ENCODE data around the gene RTN4. TPM values are rescaled to one million over a fixed set of nuclear protein-coding genes. Genes with fewer than 3 reads are reported as not detected.

The RTN4 gene
- total and polyA plus RNA-seq, 2 of the 4 experiments (the other 2 are of a cell fraction), result 77.8 to 588 TPM

DNA sequence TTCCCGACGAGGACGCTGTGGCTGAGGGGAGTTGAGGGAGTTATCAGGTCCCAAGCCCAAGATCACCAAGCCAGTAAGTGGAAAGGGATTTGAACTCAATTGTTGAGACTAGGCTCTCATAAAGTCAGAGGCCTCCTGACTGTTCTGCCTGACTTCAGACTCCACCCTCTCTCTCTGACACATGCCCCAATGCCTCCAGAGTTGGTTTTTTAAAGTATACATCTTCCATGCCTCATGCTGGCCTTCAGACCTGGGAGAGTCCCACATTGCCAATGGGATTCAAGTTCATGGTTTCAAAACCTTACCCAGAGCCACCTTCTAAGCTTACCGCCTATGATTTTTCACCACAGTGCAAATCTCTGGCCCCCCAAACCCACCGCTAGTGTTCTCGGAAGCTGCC lies 100.8 kb downstream of the RTN4 start:
- CTCF ChIA-PET, result no interaction called here
- H3K4ac ChIP-seq (ENCODE audit: low read depth, low read length), result peak overlapping the region; percentile 86
- H3K36me3 ChIP-seq (ENCODE audit: control insufficient read depth, insufficient read depth, low read length), result no peaks in the 10 kb centered on the region
- H3K9me1 ChIP-seq (ENCODE audit: insufficient read depth, low read length), result peaks cover 36% of the 10 kb centered on the region
- H3K4me3 ChIP-seq (ENCODE audit: insufficient read depth, low read depth, low read length), result no peak overlapping the region
- H4K91ac ChIP-seq (ENCODE audit: insufficient read depth, low read depth, low read length), result peak overlapping the region; percentile 66
- H4K5ac ChIP-seq (ENCODE audit: low read depth, low read length), result no peak overlapping the region; the same call in 1 of the 2 replicates
- peak overlapping the region; percentile 90 for H2BK20ac ChIP-seq (ENCODE audit: low read depth, low read length)
- no peak overlapping the region for H3K56ac ChIP-seq (ENCODE audit: extremely low read depth, insufficient read depth, low read length)
- in situ Hi-C loops (cut with MboI; ENCODE audit: low sequenced_read_pairs), result no loop called here
- POLR2A ChIA-PET (ENCODE audit: unreplicated experiment), result no interaction called here
- peak overlapping the region; percentile 9; the same call in 1 of the 2 replicates for H3K9ac ChIP-seq (ENCODE audit: low read depth, low read length)
- H2AK9ac ChIP-seq (replicated peaks; ENCODE audit: low read depth, low read length, poor library complexity), result peak overlapping the region; percentile 78
- H3K27ac ChIP-seq (ENCODE audit: insufficient read depth, low read length), result no peak overlapping the region
- peak overlapping the region in 1 of 2 experiments; percentile 64; a peak in 1 of 4 replicates for H4K8ac ChIP-seq (ENCODE audit: low read depth in 2 of 2, low read length in 2 of 2)
- no peak overlapping the region for H3K23ac ChIP-seq (ENCODE audit: low read depth, low read length)
- no peaks in the 10 kb centered on the region for H3K9me3 ChIP-seq (ENCODE audit: control insufficient read depth, insufficient read depth, low read length)
- peak overlapping the region; percentile 82; the same call in 2 of the 3 replicates for H2BK15ac ChIP-seq (ENCODE audit: low read depth, low read length)
- peak overlapping the region; percentile 64 for H2BK5ac ChIP-seq (ENCODE audit: low read depth, low read length, poor library complexity, severe bottlenecking)
- H2BK120ac ChIP-seq (ENCODE audit: low read depth, low read length), result peak overlapping the region; percentile 92
- no TSS peak for BruUV-seq (replicated peaks)
- DNase-seq (peak; percentile 79), ATAC-seq (ENCODE audit: low read depth) (peak; percentile 78)
- peak overlapping the region; percentile 71 for H2AFZ ChIP-seq (replicated peaks; ENCODE audit: low read length, poor library complexity)
- peaks cover 0 to 27% of the 10 kb centered on the region in 2 experiments; a peak in 3 of 4 replicates for H3K79me1 ChIP-seq (ENCODE audit: low read depth in 1 of 2, low read length in 2 of 2)
- H3K27me3 ChIP-seq (ENCODE audit: control insufficient read depth, insufficient read depth, low read length), result no peaks in the 10 kb centered on the region
- H3K4me1 ChIP-seq (ENCODE audit: control insufficient read depth, insufficient read depth, low read length), result peaks cover 31% of the 10 kb centered on the region
- H2AK5ac ChIP-seq (ENCODE audit: low read depth, low read length), result peak overlapping the region; percentile 92
- dilution Hi-C loops (cut with HindIII; ENCODE audit: low sequenced_read_pairs, unreplicated experiment), result no loop called here
- TF ChIP-seq MAZ (IDR thresholded peaks at IDR 0.05; ENCODE audit: borderline replicate concordance, low read depth, low read length), result no peak
- TF ChIP-seq NFE2L2 (IDR thresholded peaks at IDR 0.05; ENCODE audit: low read depth, low read length), result no peak
- TF ChIP-seq CHD1 (IDR thresholded peaks at IDR 0.05; ENCODE audit: low read depth, low read length), result no peak
- no peak overlapping the region for H3K4me2 ChIP-seq (ENCODE audit: low read depth, low read length)
- H3K14ac ChIP-seq (replicated peaks; ENCODE audit: low read depth, low read length), result peak overlapping the region; percentile 89; the same call in 1 of the 2 replicates
- 100% methylated on average over 2 of the region's 6 CpGs; no CpG with 5 or more reads in 1 of the 2 experiments for WGBS, 2 experiments (ENCODE audit: extremely low coverage in 2 of 2, insufficient read length in 1 of 2)
- intact Hi-C loops (cut with micrococcal nuclease), result no loop called here
- H4K20me1 ChIP-seq (ENCODE audit: insufficient read depth, low read length), result no peaks in the 10 kb centered on the region
- H3K18ac ChIP-seq (ENCODE audit: low read depth, low read length), result peak overlapping the region; percentile 85; the same call in 1 of the 2 replicates
